LNCAP (cell line): ENCODE results near the gene OR10J5.

ENCODE experiments used
- TF ChIP-seq, protein P1 (sequence below): fragments of 450-650 bp; IDR thresholded peaks from 2 replicates; pipeline ENCODE4 v1.5.1; 2017; ENCODE audit warnings: mild to moderate bottlenecking

Gene OR10J5, protein sequence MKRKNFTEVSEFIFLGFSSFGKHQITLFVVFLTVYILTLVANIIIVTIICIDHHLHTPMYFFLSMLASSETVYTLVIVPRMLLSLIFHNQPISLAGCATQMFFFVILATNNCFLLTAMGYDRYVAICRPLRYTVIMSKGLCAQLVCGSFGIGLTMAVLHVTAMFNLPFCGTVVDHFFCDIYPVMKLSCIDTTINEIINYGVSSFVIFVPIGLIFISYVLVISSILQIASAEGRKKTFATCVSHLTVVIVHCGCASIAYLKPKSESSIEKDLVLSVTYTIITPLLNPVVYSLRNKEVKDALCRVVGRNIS

DNA sequence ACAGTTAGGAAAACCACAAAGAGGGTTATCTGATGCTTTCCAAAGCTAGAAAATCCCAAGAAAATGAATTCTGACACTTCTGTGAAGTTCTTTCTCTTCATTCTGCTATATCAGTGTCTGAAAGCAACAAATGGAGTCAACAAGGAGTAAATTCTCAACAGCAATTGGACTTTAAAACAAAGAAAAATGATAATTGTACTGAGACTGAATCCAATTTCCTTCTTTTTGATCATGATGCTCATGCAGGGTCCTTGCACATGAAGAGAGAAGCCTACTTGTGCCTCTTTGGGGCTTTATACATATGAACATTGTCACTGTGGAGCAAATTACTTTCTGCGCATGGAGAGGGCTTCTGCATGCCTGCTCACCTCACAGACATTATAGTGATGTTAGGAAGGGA, at the start of gene OR10J5:
OR10J5 (minus strand) TSS at position 101 of the 400 bp plus-strand sequence; CDS start at position 101, 0 bp downstream.
- TF ChIP-seq, protein P1, sequence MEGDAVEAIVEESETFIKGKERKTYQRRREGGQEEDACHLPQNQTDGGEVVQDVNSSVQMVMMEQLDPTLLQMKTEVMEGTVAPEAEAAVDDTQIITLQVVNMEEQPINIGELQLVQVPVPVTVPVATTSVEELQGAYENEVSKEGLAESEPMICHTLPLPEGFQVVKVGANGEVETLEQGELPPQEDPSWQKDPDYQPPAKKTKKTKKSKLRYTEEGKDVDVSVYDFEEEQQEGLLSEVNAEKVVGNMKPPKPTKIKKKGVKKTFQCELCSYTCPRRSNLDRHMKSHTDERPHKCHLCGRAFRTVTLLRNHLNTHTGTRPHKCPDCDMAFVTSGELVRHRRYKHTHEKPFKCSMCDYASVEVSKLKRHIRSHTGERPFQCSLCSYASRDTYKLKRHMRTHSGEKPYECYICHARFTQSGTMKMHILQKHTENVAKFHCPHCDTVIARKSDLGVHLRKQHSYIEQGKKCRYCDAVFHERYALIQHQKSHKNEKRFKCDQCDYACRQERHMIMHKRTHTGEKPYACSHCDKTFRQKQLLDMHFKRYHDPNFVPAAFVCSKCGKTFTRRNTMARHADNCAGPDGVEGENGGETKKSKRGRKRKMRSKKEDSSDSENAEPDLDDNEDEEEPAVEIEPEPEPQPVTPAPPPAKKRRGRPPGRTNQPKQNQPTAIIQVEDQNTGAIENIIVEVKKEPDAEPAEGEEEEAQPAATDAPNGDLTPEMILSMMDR: no peak

DNA sequence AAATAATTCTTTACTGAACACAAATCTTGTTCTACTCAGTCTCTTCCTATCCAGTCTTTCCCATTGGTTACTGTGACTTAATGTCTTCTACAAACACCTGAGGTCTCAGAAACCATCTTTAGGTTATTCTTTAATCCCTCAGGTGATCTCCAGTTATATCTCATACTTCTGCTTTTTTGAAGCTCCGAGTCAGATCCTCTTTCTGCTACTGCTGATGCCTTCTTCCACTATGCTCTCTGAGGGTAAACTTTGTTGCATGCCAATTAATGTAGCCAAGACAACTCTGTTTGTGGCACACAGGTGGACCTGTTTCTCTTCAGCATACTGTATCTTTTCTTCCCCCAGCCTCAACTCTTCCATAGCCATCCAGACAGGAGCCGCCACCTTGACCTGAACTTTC, 48.7 kb upstream of the OR10J5 start:
- TF ChIP-seq, protein P1: no peak

DNA sequence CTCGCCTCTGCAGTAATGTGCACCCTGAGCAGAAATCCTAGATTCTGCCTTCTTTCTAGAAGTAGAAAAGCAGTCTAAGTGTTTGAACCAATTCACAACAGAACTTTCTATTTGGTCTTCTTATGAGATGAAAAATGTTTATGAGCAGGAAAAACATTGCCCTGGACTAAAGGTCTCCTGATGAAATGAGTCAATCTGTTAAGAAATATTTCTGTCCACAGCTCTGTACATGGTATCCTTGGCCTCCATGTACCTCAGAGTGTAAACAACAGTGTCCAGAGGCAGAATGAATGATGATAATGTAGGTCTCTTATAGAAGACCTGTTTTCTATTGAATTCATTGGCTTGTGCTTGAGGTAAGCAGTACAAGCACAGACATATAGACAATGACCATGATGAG, 45.6 kb upstream of the OR10J5 start:
- TF ChIP-seq, protein P1: no peak

DNA sequence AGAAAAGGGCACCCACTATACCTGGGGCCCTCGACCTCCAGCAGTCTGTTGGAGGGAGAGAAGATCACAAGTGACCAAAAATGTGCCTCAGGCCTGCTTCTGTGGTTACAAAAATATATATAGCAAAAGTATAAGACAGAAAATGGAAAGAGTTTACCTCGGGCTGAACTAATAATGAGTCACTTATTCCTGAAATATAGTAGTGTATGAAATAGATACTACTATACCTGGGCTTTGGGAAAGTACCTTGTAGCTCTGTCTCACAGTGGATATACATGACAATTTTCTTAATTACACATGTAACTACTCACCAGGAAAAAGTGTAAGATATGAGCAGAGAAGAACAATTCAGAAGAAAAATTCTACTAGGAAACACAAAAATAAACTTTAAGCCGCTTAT, 44.5 kb upstream of the OR10J5 start:
- TF ChIP-seq, protein P1: no peak

DNA sequence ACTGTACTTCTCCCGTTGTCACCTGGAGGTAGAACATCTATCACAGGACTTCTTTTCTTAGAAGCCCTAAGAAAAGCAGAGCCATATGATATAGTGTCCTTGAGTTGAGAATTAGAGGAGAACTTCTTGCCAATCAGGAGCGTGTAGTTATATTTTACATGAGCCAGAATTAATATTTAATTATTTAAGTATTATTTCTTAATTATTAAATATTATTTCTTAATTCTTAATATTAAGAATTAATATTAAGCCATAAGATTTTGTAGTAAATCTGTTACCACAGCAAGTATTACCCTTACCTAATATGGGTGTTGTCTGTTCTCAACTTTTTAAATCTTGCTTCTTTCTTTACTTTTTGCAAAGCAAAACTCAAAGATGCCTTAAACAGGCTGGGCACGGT, 41.6 kb upstream of the OR10J5 start:
- TF ChIP-seq, protein P1: no peak

DNA sequence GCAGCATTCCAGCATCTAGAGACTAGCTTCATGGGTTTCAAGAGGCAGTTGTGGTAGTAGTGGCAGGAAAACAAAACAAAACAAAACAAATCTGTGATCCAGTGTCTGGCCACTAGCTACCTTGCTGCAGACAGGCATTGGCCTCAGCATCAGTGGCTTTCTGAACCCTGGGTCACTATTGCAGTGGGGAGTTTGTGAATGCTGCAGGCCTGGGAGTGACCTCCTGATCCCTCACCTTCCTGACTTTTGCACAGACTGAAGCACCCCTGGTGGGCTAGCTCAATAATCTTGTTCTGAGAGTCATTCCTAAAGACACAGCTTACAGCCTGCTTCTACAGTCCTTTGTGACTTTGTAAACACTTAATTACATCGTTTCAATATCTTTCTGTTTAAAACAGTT, 26.9 kb upstream of the OR10J5 start:
- TF ChIP-seq, protein P1: no peak

DNA sequence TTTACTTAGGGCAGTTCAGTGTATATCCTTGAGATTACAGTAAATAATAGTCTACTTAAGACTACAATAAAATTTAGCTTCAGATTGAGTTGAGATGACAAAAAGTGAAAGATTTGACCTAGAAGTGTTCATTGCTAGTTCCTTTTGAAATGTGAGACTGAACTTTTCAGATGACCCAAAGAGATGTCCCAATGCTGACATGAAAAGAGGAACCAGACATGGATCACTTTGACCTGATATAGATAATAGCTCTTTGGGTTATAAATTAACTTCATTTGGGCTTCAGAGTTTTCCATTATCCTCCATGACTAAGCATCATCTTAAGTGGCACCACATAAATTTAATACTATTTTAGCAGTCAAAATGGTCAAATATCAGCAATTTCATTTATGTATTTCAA, 25.7 kb upstream of the OR10J5 start:
- TF ChIP-seq, protein P1: no peak

DNA sequence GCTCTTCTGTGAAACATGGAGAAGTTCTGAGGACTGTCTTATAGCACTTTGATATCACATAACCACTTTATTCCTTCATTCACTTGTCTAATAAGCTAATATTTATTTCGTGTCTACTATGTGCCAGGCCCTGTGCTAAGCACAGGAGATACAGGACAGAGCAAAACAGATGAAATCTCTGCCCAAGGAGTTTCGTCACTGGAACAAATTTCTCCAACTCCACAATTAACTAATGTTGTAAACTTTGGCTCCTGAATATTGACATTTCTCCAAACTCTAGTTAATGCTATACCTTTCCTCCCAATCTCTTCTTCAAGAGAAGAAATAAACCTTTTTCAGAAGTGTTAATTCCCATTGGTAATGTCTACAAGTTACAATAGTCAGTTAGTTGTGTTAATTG, 24.8 kb upstream of the OR10J5 start:
- TF ChIP-seq, protein P1: no peak
